Measurements from ENCODE around the gene UGT1A7.

DNA sequence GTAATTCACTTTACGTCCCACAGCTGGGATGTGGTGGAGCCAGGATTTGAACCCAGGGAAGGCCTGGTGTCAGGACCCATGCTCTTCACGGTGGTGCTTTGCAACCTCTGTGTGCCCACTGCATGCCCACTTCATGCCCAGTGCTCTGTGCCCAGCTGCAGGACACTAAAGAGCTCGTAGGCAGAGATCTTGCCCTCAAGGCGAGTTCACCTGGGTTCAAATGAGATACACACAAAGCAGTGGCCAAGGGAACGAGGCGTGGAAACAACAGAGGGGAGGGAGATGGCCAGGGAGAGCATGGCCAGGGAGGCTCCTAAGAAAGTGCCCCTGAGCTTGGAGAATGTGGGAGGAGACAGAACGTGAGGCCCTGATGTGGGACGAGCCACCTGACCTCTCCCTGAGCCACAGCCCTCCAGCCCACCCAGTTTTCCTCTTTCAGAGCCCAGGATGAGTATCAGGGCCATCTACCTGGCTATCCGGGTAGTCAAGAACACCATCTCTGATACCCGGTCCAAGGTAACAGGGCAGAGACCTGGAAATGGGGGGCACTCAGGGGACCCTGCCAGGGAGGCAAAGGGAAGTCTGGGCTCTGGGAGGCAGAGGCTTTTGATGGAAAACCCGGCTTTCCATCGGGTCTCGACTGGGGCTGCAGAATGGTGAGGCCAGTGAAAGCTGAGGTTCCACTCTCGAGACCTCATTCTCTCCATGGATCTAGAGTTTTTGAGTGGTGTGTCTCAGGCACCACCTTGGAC is 116.8 kb downstream of the UGT1A7 start:
- no peak for TF ChIP-seq CTCF (IDR thresholded peaks at IDR 0.05; ENCODE audit: insufficient read depth, low read length, poor library complexity, severe bottlenecking)
- TF ChIP-seq EZH2phosphoT487 (conservative IDR thresholded peaks at IDR 0.05; ENCODE audit: low read length), result no peak
